Prostate gland (tissue), 2 donors: ENCODE data around the gene COMMD7.

ENCODE experiments used
- POLR2A ChIP-seq: fragments of 450-650 bp; IDR thresholded peaks from one replicate; pipeline ENCODE4 v1.6.1; 2016; ENCODE audit warnings: antibody characterized with exemption, mild to moderate bottlenecking
- POLR2AphosphoS5 ChIP-seq: sonication (generic); formaldehyde crosslinking; IDR thresholded peaks from one replicate; pipeline ENCODE4 v1.6.1; 2017; ENCODE audit warnings: antibody characterized with exemption
- TF ChIP-seq, protein P1 (sequence below), 4 experiments: fragments of 200-600 bp in 2 of 4; fragments of 450-650 bp in 2 of 4; sonication (generic) in 2 of 4; IDR thresholded peaks; 1 replicate in 3 of 4; 2 replicates in 1 of 4; pipeline ENCODE4 v1.5.1; 2016 to 2019; ENCODE audit warnings: antibody characterized with exemption in 4 of 4, mild to moderate bottlenecking in 2 of 4, moderate library complexity in 2 of 4

DNA sequence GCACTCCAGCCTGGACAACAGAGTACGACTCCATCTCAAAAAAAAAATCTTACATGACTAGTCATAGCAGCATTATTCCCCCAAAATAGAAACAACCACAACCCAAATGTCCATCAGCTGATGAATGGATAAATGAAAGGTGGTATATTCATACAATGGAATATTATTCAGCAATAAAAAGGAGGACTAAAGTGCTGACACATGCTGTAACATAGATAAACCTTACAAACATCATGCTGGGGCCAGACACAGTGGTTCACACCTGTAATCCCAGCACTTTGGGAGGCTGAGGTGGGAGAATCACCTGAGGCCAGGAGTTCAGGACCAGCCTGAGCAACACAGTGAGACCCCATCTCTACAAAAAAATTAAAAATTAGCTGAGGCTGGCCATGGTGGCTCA lies 86.4 kb downstream of the COMMD7 start:
- TF ChIP-seq POLR2A = no peak
- TF ChIP-seq, protein P1, sequence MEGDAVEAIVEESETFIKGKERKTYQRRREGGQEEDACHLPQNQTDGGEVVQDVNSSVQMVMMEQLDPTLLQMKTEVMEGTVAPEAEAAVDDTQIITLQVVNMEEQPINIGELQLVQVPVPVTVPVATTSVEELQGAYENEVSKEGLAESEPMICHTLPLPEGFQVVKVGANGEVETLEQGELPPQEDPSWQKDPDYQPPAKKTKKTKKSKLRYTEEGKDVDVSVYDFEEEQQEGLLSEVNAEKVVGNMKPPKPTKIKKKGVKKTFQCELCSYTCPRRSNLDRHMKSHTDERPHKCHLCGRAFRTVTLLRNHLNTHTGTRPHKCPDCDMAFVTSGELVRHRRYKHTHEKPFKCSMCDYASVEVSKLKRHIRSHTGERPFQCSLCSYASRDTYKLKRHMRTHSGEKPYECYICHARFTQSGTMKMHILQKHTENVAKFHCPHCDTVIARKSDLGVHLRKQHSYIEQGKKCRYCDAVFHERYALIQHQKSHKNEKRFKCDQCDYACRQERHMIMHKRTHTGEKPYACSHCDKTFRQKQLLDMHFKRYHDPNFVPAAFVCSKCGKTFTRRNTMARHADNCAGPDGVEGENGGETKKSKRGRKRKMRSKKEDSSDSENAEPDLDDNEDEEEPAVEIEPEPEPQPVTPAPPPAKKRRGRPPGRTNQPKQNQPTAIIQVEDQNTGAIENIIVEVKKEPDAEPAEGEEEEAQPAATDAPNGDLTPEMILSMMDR (IDR thresholded peaks at IDR 0.05) = no peak
- TF ChIP-seq POLR2AphosphoS5 = no peak
